Activated CD4-positive, alpha-beta T cell treated with anti-CD3 and anti-CD28 coated beads, Interleukin-2, amount 10 ng/mL, durations not matched to agents 7 days and 5 days (primary cell): ENCODE results near the gene ASIC3. TPM values are rescaled to one million over a fixed set of nuclear protein-coding genes. Genes with fewer than 3 reads are reported as not detected.
"Not testable (repeated sequence)": the region's sequence is repeated elsewhere in the genome, so short reads cannot be mapped to it uniquely, and the experiment has no call there.

Experiments used
- CTCF ChIA-PET: fragments of 350-600 bp; sonication (Branson Sonifier 250); formaldehyde crosslinking; loops from one replicate; lab custom pipeline; 2021; ENCODE audit warnings: antibody characterized with exemption; lab: Charles Lee
- POLR2A ChIA-PET: fragments of 350-600 bp; sonication (Branson Sonifier 250); formaldehyde crosslinking; loops from one replicate; lab custom pipeline; 2021; ENCODE audit warnings: antibody characterized with exemption; lab: Charles Lee
- DNase-seq: peaks from one replicate; pipeline ENCODE4 v3.0.0-alpha.2; 2020
- H3K27ac Mint-ChIP-seq: one replicate; pipeline ENCODE4 v1.8.0; 2021; ENCODE audit warnings: mild to moderate bottlenecking, moderate library complexity, mixed read lengths
- H3K27me3 Mint-ChIP-seq: one replicate; pipeline ENCODE4 v1.8.0; 2021; ENCODE audit warnings: mixed read lengths
- H3K36me3 Mint-ChIP-seq: one replicate; pipeline ENCODE4 v1.8.0; 2021; ENCODE audit warnings: low read depth, mixed read lengths
- H3K4me1 Mint-ChIP-seq: one replicate; pipeline ENCODE4 v1.8.0; 2021; ENCODE audit warnings: mixed read lengths
- H3K4me3 Mint-ChIP-seq: one replicate; pipeline ENCODE4 v1.8.0; 2021; ENCODE audit warnings: mild to moderate bottlenecking, moderate library complexity, mixed read lengths
- H3K9me3 Mint-ChIP-seq: one replicate; pipeline ENCODE4 v1.8.0; 2021; ENCODE audit warnings: mixed read lengths
- total RNA-seq, 2 experiments: library from RNA; stranded (reverse); gene quantifications; one replicate each; pipeline ENCODE4 v1.2.3, GENCODE V29; 2021

Gene ASIC3
- total RNA-seq, 2 experiments from 2014 or later = 6.0 to 8.3 TPM

DNA sequence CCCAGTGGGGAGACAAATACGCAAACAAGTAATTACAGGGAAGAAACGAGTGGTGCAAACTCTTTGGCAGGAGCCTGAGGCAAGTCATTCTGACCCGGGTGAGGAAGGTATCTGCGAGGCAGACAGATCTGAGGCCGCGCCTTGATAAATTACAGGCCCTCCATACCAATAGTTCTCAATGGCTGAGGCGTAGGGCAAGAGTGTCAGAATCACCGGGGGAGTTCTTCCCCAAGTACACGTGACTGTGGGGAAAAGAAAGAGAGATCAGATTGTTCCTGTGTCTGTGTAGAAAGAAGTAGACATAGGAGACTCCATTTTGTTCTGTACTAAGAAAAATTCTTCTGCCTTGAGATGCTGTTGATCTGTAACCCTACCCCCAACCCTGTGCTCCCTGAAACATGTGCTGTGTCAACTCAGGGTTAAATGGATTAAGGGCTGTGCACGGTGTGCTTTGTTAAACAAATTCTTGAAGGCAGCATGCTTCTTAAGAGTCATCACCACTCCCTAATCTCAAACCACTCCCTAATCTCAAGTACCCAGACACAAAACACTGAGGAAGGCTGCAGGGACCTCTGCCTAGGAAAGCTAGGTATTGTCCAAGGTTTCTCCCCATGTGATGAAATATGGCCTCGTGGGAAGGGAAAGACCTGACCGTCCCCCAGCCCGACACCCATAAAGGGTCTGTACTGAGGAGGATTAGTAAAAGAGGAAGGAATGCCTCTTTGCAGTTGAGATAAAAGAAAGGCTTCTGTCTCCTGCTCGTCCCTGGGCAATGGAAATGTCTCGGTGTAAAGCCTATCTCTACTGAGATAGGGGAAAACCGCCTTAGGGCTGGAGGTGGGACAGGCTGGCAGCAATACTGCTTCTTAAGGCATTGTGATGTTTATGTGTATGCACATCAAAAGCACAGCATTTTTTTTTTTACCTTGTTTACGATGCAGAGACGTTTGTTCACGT is 21.3 kb upstream of the ASIC3 start:
- peaks cover 28% of the 10 kb centered on the region for H3K4me1 Mint-ChIP-seq
- CTCF ChIA-PET = interaction anchor here (0.7 to 3.2 kb wide), 4 partner anchors 9 to 18 kb away, joined by 3 to 35 read pairs (median 6); no protein-coding TSS in a partner anchor
- DNase-seq, H3K27me3 Mint-ChIP-seq, H3K9me3 Mint-ChIP-seq, H3K36me3 Mint-ChIP-seq: not testable (repeated sequence)
- H3K27ac Mint-ChIP-seq = peak overlapping the region; percentile 96
- H3K4me3 Mint-ChIP-seq = peak overlapping the region; percentile 88
- POLR2A ChIA-PET = interaction anchor here (1.2 kb wide), 1 partner anchor 19 kb away, joined by 3 read pairs; no protein-coding TSS in a partner anchor

GRCh38 chr7:151027728-151028130 is 20.6 kb upstream of the ASIC3 start:
- POLR2A ChIA-PET = interaction anchor here (1.2 kb wide), 1 partner anchor 19 kb away, joined by 3 read pairs; no protein-coding TSS in a partner anchor
- CTCF ChIA-PET = interaction anchor here (1.1 to 3.2 kb wide), 12 partner anchors 10 to 83 kb away, joined by 3 to 35 read pairs (median 4); partner anchors contain the start of gene CDK5

GRCh38 chr7:151028131-151028947 is 20.0 kb upstream of the ASIC3 start, which contains the start of gene ABCB8:
TSS of gene ABCB8 (plus strand) at chr7:151028450. CDS start at chr7:151028516, 66 bp downstream.
- CTCF ChIA-PET = interaction anchor here (0.6 to 3.2 kb wide), 16 partner anchors 11 to 661 kb away, joined by 3 to 35 read pairs (median 4); partner anchors contain the start of genes CDK5 and FASTK
- peak within 1 kb of the TSS; percentile 88 for H3K4me3 Mint-ChIP-seq
- POLR2A ChIA-PET = interaction anchor here (0.6 to 1.2 kb wide), 3 partner anchors 9 to 20 kb away, joined by 3 read pairs; no protein-coding TSS in a partner anchor
- H3K9me3 Mint-ChIP-seq = no peaks in the 10 kb centered on the region
- peak; percentile 100 for DNase-seq
- peak within 1 kb of the TSS; percentile 96 for H3K27ac Mint-ChIP-seq
- peaks cover 2% of the 10 kb centered on the region for H3K36me3 Mint-ChIP-seq
- H3K4me1 Mint-ChIP-seq = peaks cover 28% of the 10 kb centered on the region
- no peaks in the 10 kb centered on the region for H3K27me3 Mint-ChIP-seq

More at GRCh38 chr7:151027728-151028130, 20.6 kb upstream of the ASIC3 start:
- Mint-ChIP-seq H3K27ac (peak overlapping the region; percentile 96), H3K4me3 (peak overlapping the region; percentile 88), H3K4me1 (peaks cover 28% of the 10 kb centered on the region)
- H3K36me3 Mint-ChIP-seq, H3K9me3 Mint-ChIP-seq, DNase-seq, H3K27me3 Mint-ChIP-seq: not testable (repeated sequence)

GRCh38 chr7:151028948-151029501 is 19.3 kb upstream of the ASIC3 start:
- Mint-ChIP-seq H3K4me1 (peaks cover 28% of the 10 kb centered on the region), H3K4me3 (peak overlapping the region; percentile 88), H3K27ac (peak overlapping the region; percentile 96), H3K9me3 (no peaks in the 10 kb centered on the region), H3K27me3 (no peaks in the 10 kb centered on the region), H3K36me3 (peaks cover 2% of the 10 kb centered on the region)
- CTCF ChIA-PET = interaction anchor here (0.9 to 3.2 kb wide), 16 partner anchors 11 to 82 kb away, joined by 3 to 35 read pairs (median 4); partner anchors contain the start of genes CDK5 and FASTK
- POLR2A ChIA-PET = interaction anchor here (0.6 to 1.0 kb wide), 2 partner anchors 8 to 10 kb away, joined by 3 read pairs; no protein-coding TSS in a partner anchor
- no peak for DNase-seq

GRCh38 chr7:151031011-151031410 is 17.3 kb upstream of the ASIC3 start:
- Mint-ChIP-seq H3K9me3 (no peaks in the 10 kb centered on the region), H3K4me3 (no peak overlapping the region), H3K4me1 (peaks cover 28% of the 10 kb centered on the region), H3K36me3 (peaks cover 2% of the 10 kb centered on the region), H3K27ac (no peak overlapping the region), H3K27me3 (no peaks in the 10 kb centered on the region)
- CTCF ChIA-PET = interaction anchor here (1.1 to 3.6 kb wide), 5 partner anchors 9 to 22 kb away, joined by 4 to 20 read pairs (median 9); no protein-coding TSS in a partner anchor
- no peak for DNase-seq
- POLR2A ChIA-PET = no interaction called here

DNA sequence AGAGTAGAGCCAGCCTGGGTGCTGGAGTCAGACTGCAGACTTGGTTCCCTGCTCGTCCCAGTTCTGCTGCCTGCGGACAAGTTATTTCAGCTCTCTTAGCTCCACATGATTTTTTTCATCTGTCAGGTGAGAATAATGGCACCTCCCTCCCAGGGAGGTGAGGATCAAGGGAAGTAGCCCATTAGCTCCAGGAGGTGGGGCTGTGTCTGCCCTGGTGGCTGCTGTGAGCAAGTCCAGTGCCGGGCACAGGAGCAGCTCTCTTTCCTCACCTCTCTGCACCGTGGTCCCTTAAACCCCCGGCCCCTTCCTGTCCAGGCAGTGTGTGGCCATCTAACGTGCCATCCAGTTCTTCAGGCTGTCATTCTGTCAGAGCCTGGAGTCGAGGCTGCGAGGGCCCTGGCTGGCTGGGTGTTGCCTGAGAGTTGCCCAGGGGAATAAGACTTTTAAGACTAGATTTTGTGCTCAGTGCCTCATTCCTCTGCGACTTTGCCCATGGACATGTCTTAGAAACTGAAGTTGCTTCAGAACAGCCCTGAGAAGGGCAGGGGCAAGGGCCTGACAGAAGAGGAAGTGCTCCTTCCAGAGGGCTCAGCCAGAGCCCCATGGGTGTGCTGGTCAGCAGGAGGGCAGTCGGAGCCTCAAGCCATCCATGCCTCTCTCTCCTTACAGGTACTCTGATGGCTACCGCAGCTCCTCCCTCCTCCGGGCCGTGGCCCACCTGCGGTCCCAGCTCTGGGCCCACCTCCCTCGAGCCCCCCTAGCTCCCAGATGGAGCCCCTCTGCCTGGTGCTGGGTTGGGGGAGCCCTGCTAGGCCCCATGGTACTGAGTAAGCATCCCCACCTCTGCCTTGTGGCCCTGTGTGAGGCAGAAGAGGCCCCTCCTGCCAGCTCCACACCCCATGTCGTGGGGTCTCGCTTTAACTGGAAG is 15.1 kb upstream of the ASIC3 start:
- Mint-ChIP-seq H3K4me3 (no peak overlapping the region), H3K36me3 (peaks cover 5% of the 10 kb centered on the region), H3K4me1 (peaks cover 12% of the 10 kb centered on the region), H3K27me3 (no peaks in the 10 kb centered on the region), H3K9me3 (no peaks in the 10 kb centered on the region), H3K27ac (no peak overlapping the region)
- ChIA-PET CTCF (interaction anchor here (1.1 to 3.6 kb wide), 5 partner anchors 9 to 77 kb away, joined by 3 to 20 read pairs (median 4); partner anchors contain the start of gene ATG9B), POLR2A (no interaction called here)
- DNase-seq = no peak

GRCh38 chr7:151033864-151034249 is 14.5 kb upstream of the ASIC3 start:
- ChIA-PET CTCF (interaction anchor here (1.5 to 3.6 kb wide), 2 partner anchors 10 to 15 kb away, joined by 3 to 20 read pairs; partner anchors contain the start of gene ATG9B), POLR2A (no interaction called here)
- H3K4me3 Mint-ChIP-seq = no peak overlapping the region

GRCh38 chr7:151034312-151035025 is 13.9 kb upstream of the ASIC3 start:
- Mint-ChIP-seq H3K36me3 (peaks cover 2% of the 10 kb centered on the region), H3K4me3 (no peak overlapping the region), H3K9me3 (no peaks in the 10 kb centered on the region), H3K27me3 (no peaks in the 10 kb centered on the region), H3K27ac (no peak overlapping the region), H3K4me1 (peaks cover 13% of the 10 kb centered on the region)
- POLR2A ChIA-PET = no interaction called here
- no peak for DNase-seq
- CTCF ChIA-PET = interaction anchor here (0.6 to 3.6 kb wide), 3 partner anchors 11 to 684 kb away, joined by 3 to 20 read pairs (median 5); partner anchors contain the start of gene ATG9B

More at GRCh38 chr7:151033864-151034249, 14.5 kb upstream of the ASIC3 start:
- no peak for DNase-seq
- Mint-ChIP-seq H3K9me3 (no peaks in the 10 kb centered on the region), H3K27ac (no peak overlapping the region), H3K27me3 (no peaks in the 10 kb centered on the region), H3K4me1 (peaks cover 12% of the 10 kb centered on the region), H3K36me3 (peaks cover 2% of the 10 kb centered on the region)

DNA sequence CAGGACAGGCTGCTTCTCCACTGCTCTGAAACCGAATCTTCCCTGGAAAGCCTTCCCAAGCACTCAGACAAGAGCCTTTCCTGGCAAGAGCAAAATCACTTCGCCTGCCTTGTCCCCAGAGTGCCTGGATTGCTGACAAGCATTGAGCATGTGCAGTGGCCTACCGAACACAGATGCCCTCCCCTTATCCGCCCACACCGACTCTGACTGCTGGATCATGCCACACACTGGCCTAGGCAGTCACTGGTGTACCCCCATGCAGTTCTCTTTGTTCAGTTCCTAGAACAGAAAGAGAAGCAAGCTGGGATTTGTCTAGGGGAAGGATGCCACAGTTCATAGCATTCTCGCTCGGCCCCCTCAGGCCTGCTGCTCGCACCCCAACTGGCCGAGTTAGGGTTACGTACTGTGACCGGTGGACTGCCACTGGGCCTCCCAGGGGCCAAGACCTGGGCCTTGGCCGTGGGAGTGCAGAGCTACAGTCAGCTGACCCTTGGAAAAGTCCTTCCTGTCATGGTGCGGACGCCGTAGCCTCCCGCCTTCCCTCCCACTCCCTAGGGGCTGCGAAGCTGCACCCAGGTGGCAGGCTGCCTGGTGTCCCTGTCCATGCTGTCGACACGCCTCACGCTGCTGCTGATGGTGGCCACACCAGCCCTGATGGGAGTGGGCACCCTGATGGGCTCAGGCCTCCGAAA is 13.2 kb upstream of the ASIC3 start:
- H3K4me3 Mint-ChIP-seq = no peak overlapping the region
- no peaks in the 10 kb centered on the region for H3K9me3 Mint-ChIP-seq
- H3K27ac Mint-ChIP-seq = no peak overlapping the region
- H3K36me3 Mint-ChIP-seq = peaks cover 2% of the 10 kb centered on the region
- no peak for DNase-seq
- no peaks in the 10 kb centered on the region for H3K27me3 Mint-ChIP-seq
- CTCF ChIA-PET = interaction anchor here (0.6 to 1.2 kb wide), 3 partner anchors 26 to 684 kb away, joined by 4 to 5 read pairs (median 4); no protein-coding TSS in a partner anchor
- POLR2A ChIA-PET = no interaction called here
- peaks cover 13% of the 10 kb centered on the region for H3K4me1 Mint-ChIP-seq

GRCh38 chr7:151035902-151036301 is 12.4 kb upstream of the ASIC3 start:
- no peaks in the 10 kb centered on the region for H3K27me3 Mint-ChIP-seq
- POLR2A ChIA-PET = no interaction called here
- H3K27ac Mint-ChIP-seq = no peak overlapping the region
- peaks cover 13% of the 10 kb centered on the region for H3K4me1 Mint-ChIP-seq
- H3K4me3 Mint-ChIP-seq = no peak overlapping the region
- no peak for DNase-seq
- peaks cover 2% of the 10 kb centered on the region for H3K36me3 Mint-ChIP-seq
- CTCF ChIA-PET = interaction anchor here (0.6 to 1.2 kb wide), 2 partner anchors 26 to 376 kb away, joined by 4 read pairs; no protein-coding TSS in a partner anchor
- no peaks in the 10 kb centered on the region for H3K9me3 Mint-ChIP-seq
